Heart left ventricle (tissue), 16 donors: ENCODE results near the gene SIKE1. TPM values are rescaled to one million over a fixed set of nuclear protein-coding genes. Genes with fewer than 3 reads are reported as not detected.

Source experiments
- ATAC-seq, 4 donors: fragments of 200-7000 bp; cut with Tn5 transposase; one replicate each; pipeline ENCODE4 v1.9.1; 2020 to 2022; ENCODE audit warnings: moderate library complexity in 4 of 4, mild to moderate bottlenecking in 3 of 4, moderate number of reproducible peaks in 1 of 4
- DNase-seq, 5 donors: peaks; one replicate each; pipeline ENCODE4 v3.0.0-alpha.2; 2020
- H3K27ac ChIP-seq, 12 donors: fragments of 200-600 bp; sonication (generic) in 4 of 12; one replicate each; pipeline versions ENCODE4 v1.5.0 to v1.8.0; 2016 to 2022; ENCODE audit warnings: mild to moderate bottlenecking in 2 of 12
- H3K27me3 ChIP-seq, 9 donors: fragments of 200-600 bp; sonication (generic) in 2 of 9; one replicate each; pipeline versions ENCODE4 v1.5.1 to v1.8.0; 2016 to 2022; ENCODE audit warnings: mild to moderate bottlenecking in 3 of 9
- H3K36me3 ChIP-seq, 9 donors: fragments of 200-600 bp; sonication (generic) in 2 of 9; one replicate each; pipeline versions ENCODE4 v1.5.0 to v1.8.0; 2018 to 2022; ENCODE audit warnings: mild to moderate bottlenecking in 2 of 9
- H3K4me1 ChIP-seq, 12 donors: fragments of 200-600 bp; sonication (generic) in 4 of 12; one replicate each; pipeline versions ENCODE4 v1.5.0 to v1.8.0; 2016 to 2022; ENCODE audit warnings: mild to moderate bottlenecking in 3 of 12
- H3K4me3 ChIP-seq, 12 donors: fragments of 200-600 bp; sonication (generic) in 4 of 12; one replicate each; pipeline versions ENCODE4 v1.5.0 to v1.8.0; 2017 to 2022; ENCODE audit warnings: mild to moderate bottlenecking in 9 of 12, moderate library complexity in 4 of 12
- H3K9me3 ChIP-seq, 12 donors: fragments of 200-600 bp; sonication (generic) in 4 of 12; one replicate each; pipeline versions ENCODE4 v1.5.0 to v1.8.0; 2016 to 2022; ENCODE audit warnings: mild to moderate bottlenecking in 1 of 12
- POLR2A ChIP-seq, 2 donors: fragments of 450-650 bp; IDR thresholded peaks; one replicate each; pipeline ENCODE4 v1.6.1; 2017; ENCODE audit warnings: antibody characterized with exemption in 2 of 2, mild to moderate bottlenecking in 2 of 2, moderate library complexity in 2 of 2
- WGBS, 4 donors: extraction: QIAGEN DNeasy Blood & Tissue Kit in 2 of 4; methylation state at CpG; one replicate each; pipeline versions ENCODE4 v1.1.5 to v1.1.7; 2013 to 2018; 5-methylcytosine and 5-hydroxymethylcytosine counted together
- intact Hi-C, 10 donors: fragments of 100-400 bp; cut with DNase I; formaldehyde crosslinking; loops; one replicate each; pipeline versions ENCODE4 v1.11.1 to v1.14.2; 2022
- polyA plus RNA-seq, 2 donors: library from polyadenylated mRNA; stranded (reverse); fragments of 200-250 nt; gene quantifications; one replicate each; pipeline ENCODE4 v1.2.3, GENCODE V29; 2013
- total RNA-seq, 9 donors: library from RNA; depleted of rRNA in 2 of 9; stranded (reverse); fragments of >200 nt in 2 of 9; fragmentation: NEBNext Ultra II Directional in 3 of 9; extraction: Animal tissue kit (Norgen Biotek cat#: 25700) in 3 of 9; gene quantifications; one replicate each; pipeline versions ENCODE4 v1.1.0 to v1.2.4, GENCODE V29; 2016 to 2023
- TF ChIP-seq, protein P1 (sequence below), 12 donors: fragments of 200-600 bp; sonication (generic) in 4 of 12; IDR thresholded peaks; one replicate each; pipeline versions ENCODE4 v1.5.0 to v1.8.0; 2018 to 2022; ENCODE audit warnings: antibody characterized with exemption in 12 of 12, mild to moderate bottlenecking in 5 of 12
- donor health status: ischemic (EF 13 %, LVEDD 7.1; RV severe dilation, severe dysfunction).
- donor health status: healthy with polysubstance abuse.
- donor health status: DM: no; HTN: yes; CAD: no.
- donor health status: DM: no; HTN: no; CAD: no.
- donor health status: ischemic (EF 25% LVEDD 6.9; RV normal size, moderate dysfunction).
- donor health status: ischemic (EF 25% LVEDD 5.7; RV mildly dilated, moderate dysfunction).
- donor health status: healthy.
- donor health status: DM: yes; HTN: yes; CAD: no.
- donor health status: ischemic (EF 35%, LVEDD 5.7; RV mildly dilated, moderate dysfunction).
- donor health status: nonischemic (EF 11% LVEDD 7.7; RV severe dilation, severe dysfunction).
- donor health status: DM: yes; HTN: yes; CAD: no.
- donor health status: PGD.
- donor health status: ischemic (EF 29% LVEDD 5.4; RV normal size, mild dysfunction).
- donor health status: nonischemic (EF 23%, LVEDD 6.1; RV moderate dilation, normal function).

Gene SIKE1
- total and polyA plus RNA-seq, 11 donors = 20.4 to 41.7 (median 29.0) TPM

DNA sequence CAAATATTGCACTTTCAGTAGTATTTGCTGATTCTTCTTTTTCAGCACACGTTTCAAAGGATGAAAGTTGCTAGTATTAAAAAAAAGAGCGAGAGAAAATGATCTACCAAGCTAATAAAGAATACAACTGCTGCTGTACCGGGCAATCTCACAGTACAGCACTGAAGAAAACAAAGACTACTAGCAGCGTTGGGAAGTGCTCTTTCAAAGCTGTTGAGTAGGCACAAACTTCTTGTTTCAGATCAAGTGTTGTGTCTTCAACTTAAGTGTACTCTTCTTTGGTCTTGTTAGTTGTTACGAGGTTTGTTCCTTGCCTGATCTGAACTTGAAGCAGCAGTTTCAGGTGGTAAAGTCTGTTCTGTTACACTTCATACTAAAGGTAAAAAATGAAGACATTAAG, 30.6 kb downstream of the SIKE1 start:
- no peak for DNase-seq
- peak overlapping the region in 1 of 12 donors; percentile 3 for H3K27ac ChIP-seq
- TF ChIP-seq POLR2A (IDR thresholded peaks at IDR 0.05) = no peak
- intact Hi-C loops = loop anchor here in 4 of 10 donors (2.0 to 10.0 kb wide), 3 partner anchors 33 to 165 kb away; partner anchors contain the start of genes BCAS2 (in 3 of the 4) and NRAS (in 2 of the 4)
- no peaks in the 10 kb centered on the region for H3K27me3 ChIP-seq
- H3K4me3 ChIP-seq = no peak overlapping the region
- ATAC-seq = no peak
- no peaks in the 10 kb centered on the region for H3K9me3 ChIP-seq
- H3K4me1 ChIP-seq = peaks cover 24 to 100% (median 93%) of the 10 kb centered on the region in 12 donors
- H3K36me3 ChIP-seq = peaks cover 0 to 58% (median 48%) of the 10 kb centered on the region in 9 donors
- 53 to 59% (median 57%) methylated on average over 5 of the region's 5 CpGs for WGBS, 4 donors

GRCh38 chr1:114746450-114747121, 33.9 kb downstream of the SIKE1 start:
- Histone ChIP-seq H3K4me1 (peaks cover 13 to 96% (median 81%) of the 10 kb centered on the region in 12 donors), H3K36me3 (peaks cover 0 to 82% (median 67%) of the 10 kb centered on the region in 9 donors), H3K27ac (no peak overlapping the region), H3K27me3 (no peaks in the 10 kb centered on the region), H3K4me3 (no peak overlapping the region), H3K9me3 (no peaks in the 10 kb centered on the region)
- no peak for DNase-seq
- TF ChIP-seq, protein P1, sequence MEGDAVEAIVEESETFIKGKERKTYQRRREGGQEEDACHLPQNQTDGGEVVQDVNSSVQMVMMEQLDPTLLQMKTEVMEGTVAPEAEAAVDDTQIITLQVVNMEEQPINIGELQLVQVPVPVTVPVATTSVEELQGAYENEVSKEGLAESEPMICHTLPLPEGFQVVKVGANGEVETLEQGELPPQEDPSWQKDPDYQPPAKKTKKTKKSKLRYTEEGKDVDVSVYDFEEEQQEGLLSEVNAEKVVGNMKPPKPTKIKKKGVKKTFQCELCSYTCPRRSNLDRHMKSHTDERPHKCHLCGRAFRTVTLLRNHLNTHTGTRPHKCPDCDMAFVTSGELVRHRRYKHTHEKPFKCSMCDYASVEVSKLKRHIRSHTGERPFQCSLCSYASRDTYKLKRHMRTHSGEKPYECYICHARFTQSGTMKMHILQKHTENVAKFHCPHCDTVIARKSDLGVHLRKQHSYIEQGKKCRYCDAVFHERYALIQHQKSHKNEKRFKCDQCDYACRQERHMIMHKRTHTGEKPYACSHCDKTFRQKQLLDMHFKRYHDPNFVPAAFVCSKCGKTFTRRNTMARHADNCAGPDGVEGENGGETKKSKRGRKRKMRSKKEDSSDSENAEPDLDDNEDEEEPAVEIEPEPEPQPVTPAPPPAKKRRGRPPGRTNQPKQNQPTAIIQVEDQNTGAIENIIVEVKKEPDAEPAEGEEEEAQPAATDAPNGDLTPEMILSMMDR (IDR thresholded peaks at IDR 0.05) = no peak
- no peak for TF ChIP-seq POLR2A (IDR thresholded peaks at IDR 0.05)
- intact Hi-C loops = no loop called here
- ATAC-seq = no peak
- 67 to 85% (median 73%) methylated on average over 6 of the region's 6 CpGs for WGBS, 4 donors

GRCh38 chr1:114745291-114745690, 35.2 kb downstream of the SIKE1 start:
- no peak for ATAC-seq
- 34 to 55% (median 35%) methylated on average over 2 of the region's 2 CpGs for WGBS, 4 donors
- H3K27ac ChIP-seq = peak overlapping the region in 1 of 12 donors; percentile 5
- peaks cover 0 to 95% (median 80%) of the 10 kb centered on the region in 9 donors for H3K36me3 ChIP-seq
- intact Hi-C loops = no loop called here
- H3K27me3 ChIP-seq = no peaks in the 10 kb centered on the region
- DNase-seq = no peak
- peaks cover 3 to 91% (median 72%) of the 10 kb centered on the region in 12 donors for H3K4me1 ChIP-seq
- no peaks in the 10 kb centered on the region for H3K9me3 ChIP-seq
- no peak for TF ChIP-seq POLR2A (IDR thresholded peaks at IDR 0.05)
- TF ChIP-seq, protein P1 (IDR thresholded peaks at IDR 0.05) = no peak
- no peak overlapping the region for H3K4me3 ChIP-seq

- ATAC-seq = no peak
- WGBS, 4 donors = 84 to 90% (median 88%) methylated on average over 11 of the region's 11 CpGs
- Histone ChIP-seq H3K4me1 (peaks cover 0 to 61% (median 45%) of the 10 kb centered on the region in 12 donors), H3K27ac (no peak overlapping the region), H3K9me3 (no peaks in the 10 kb centered on the region), H3K4me3 (no peak overlapping the region), H3K27me3 (no peaks in the 10 kb centered on the region), H3K36me3 (peaks cover 0 to 96% (median 82%) of the 10 kb centered on the region in 9 donors)
- no peak for DNase-seq
- TF ChIP-seq POLR2A (IDR thresholded peaks at IDR 0.05) = no peak
- TF ChIP-seq, protein P1 (IDR thresholded peaks at IDR 0.05) = no peak
- intact Hi-C loops = no loop called here
Measured at GRCh38 chr1:114741963-114742746, 38.3 kb downstream of the SIKE1 start.
